ENCODE measurements around the gene SRRM2.

SRRM2 gene

DNA sequence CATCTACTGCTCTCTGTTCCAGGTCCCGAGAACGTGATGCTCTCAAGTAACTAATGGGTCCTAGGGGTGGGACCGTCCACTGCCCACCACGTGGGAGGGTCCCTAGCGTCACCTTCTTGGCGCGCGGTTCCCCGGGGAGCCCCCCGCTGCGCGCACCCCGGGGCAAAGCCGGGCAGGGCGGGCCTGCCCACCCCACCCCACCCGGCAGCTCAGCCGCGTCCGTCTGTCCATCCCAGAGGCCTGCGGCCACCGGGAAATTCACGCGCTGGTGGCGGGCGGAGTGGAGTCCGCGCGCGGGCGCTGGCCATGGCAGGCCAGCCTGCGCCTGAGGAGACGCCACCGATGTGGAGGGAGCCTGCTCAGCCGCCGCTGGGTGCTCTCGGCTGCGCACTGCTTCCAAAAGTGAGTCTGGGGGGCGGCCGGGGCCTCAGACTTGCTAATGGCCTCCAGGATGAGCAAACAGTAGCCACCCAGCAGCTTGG is 46.3 kb downstream of the SRRM2 start:
- no peak for DNase-seq (ENCODE audit: low read depth)

DNA sequence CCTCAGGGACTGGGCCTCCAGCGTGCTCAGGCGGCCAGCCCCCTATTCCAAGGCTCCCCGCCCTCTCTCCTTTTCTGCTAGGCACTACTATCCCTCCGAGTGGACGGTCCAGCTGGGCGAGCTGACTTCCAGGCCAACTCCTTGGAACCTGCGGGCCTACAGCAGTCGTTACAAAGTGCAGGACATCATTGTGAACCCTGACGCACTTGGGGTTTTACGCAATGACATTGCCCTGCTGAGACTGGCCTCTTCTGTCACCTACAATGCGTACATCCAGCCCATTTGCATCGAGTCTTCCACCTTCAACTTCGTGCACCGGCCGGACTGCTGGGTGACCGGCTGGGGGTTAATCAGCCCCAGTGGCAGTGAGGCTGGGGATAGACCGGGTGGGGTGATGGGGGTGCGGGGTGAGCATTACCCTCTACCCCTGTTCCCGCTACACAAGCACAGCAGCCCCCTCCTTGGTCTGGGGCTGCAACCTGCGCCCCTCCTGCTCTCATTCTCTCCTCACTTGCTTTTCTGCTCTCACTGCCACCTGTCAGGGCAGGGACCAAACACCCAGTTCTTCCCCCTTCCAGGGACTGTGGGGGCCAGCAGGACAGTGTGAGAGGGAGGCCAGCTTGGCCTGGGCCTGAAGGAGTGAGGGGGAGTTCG is 46.9 kb downstream of the SRRM2 start:
- DNase-seq (ENCODE audit: low read depth): no peak

DNA sequence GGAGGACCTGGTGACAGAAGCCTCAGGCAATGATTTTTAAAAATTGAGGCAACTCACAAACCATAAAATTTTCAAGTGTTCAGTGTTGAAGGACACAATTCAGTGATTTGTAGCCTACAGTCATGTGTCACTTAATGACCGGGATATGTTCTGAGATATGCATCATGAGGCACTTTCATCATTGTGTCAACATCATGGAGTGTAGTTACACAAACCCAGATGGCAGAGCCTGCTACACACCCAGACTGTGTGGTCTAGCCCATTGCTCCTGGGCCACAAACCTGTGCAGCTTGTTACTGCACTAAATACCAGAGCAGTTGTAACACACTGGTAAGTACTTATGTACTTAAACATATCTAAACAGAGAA is 47.4 kb downstream of the SRRM2 start:
- no peak for DNase-seq (ENCODE audit: low read depth)

DNA sequence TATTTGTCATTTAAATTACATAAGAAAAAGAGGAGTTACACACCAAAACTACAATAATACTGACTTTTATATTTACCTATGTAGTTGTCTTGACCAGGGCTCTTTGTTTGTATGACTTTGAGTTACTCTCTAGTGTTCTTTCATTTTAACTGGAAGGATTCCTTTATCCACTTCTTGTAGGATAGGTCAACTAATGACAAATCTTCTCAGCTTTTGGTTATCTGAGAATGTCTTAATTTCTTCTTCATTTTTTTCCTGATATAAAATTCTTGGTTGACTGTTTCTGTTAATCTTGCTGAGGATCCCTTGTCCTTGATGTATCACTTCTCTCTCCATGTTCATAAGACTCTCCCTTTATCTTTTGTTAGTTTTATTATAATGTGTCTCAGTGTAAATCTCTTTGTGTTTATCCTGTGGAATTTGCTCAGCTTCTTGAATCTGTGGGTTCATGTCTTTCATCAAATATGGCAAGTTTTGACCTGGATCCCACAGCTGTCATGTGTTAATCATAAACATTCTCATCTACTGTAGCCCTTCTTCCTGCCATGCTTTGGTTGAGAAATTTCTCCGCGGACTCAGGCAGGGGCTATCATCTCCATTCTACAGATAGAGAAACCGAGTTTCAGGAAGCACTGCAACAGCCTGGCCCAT is 51.2 kb downstream of the SRRM2 start:
- DNase-seq (ENCODE audit: low read depth): no peak

DNA sequence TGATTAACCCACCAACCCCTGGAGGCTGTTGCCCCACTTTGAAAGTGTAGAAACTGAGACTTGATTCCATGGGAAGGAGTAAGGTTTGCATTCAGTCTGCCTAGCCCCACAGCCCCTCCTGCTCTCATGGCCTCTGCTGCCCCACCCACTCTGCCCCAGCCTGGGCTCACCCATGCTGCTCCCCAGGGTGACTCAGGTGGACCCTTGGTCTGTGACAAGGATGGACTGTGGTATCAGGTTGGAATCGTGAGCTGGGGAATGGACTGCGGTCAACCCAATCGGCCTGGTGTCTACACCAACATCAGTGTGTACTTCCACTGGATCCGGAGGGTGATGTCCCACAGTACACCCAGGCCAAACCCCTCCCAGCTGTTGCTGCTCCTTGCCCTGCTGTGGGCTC is 52.3 kb downstream of the SRRM2 start:
- DNase-seq (ENCODE audit: low read depth): no peak

DNA sequence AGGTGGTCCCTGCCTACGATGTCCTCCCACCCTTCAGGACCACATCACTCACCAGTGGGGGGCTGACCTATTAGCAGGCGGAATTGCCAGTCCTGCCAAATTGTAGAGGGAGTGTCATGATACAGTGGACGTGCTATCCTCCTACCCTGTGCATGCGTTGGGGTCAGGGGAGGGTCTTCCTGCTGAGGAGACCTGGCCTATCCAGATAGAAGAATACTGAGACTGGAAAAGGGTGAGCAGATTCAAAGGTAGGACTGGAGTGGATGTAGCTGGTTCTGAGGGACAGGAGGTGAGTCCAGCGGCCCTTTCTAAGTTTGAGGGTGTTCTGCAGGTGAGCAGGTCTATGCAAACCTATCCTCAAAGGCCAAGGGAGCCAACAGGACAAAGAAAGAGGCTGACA is 53.8 kb downstream of the SRRM2 start:
- DNase-seq (ENCODE audit: low read depth): no peak

DNA sequence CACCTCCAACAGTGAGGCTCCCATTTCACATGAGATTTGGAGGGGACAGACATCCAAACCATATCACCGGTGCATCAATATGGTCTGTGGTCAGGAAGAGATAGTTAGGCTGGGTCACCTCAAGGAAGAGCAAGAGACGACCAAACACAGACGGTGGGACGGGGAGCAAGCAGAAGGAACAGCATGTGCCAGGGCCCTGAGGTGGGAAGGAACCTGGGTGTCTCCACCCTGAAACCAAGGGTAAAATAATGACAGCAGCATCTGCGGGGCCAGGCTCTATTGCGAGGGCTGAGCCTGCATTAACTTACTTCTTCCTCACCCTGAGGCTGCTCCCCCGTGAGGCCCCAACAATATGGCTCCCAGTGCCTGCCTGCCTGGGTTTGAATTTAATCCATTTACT is 55.7 kb downstream of the SRRM2 start:
- no peak for DNase-seq (ENCODE audit: low read depth)

DNA sequence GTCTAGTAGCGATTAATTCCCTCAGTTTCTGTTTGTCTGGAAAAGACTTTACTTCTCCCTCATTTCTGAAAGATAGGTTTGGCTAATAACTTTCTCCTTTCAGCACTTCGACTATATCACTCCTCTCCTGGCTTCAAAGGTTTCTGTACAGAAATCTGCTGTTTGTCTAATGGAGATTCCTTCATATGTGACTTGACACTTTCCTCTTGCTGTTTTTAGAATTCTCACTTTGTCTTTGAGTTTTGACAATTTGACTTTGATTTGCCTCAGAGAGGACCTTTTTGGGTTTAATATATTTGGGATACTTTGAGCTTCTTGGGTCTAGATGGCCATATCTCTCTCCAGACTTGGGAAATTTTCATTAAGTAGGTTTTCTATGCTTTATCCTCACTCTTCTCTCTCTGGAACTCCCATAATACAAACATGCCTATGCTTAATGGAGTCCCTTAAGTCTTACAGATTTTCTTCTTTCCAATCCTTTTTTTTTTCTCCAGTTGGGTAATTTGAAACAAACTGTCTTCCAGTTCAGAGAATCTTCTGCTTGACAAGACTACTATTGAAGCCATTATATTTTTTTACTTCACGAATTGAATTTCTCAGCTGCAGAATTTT is 56.8 kb downstream of the SRRM2 start:
- DNase-seq (ENCODE audit: low read depth): no peak

DNA sequence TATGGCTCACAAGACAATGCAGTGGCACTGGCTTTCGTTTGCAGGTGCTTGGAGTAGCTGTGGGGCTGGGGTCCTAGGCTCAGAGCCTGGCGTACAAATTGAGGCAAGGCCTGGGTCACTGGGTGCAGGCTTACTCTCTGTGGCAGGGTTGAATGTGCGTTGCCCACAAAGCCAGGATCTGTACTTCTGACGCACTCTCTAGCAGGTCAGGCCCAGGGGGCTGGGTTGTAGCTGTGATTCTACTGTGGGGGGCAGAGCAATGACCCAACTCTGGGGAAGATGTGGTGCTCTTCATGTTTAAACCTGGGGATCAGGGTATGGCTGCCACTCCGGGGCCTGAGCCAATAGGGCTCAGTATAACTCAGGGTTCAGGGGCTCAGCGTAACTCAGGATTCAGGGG is 58.2 kb downstream of the SRRM2 start:
- DNase-seq (ENCODE audit: low read depth): no peak

DNA sequence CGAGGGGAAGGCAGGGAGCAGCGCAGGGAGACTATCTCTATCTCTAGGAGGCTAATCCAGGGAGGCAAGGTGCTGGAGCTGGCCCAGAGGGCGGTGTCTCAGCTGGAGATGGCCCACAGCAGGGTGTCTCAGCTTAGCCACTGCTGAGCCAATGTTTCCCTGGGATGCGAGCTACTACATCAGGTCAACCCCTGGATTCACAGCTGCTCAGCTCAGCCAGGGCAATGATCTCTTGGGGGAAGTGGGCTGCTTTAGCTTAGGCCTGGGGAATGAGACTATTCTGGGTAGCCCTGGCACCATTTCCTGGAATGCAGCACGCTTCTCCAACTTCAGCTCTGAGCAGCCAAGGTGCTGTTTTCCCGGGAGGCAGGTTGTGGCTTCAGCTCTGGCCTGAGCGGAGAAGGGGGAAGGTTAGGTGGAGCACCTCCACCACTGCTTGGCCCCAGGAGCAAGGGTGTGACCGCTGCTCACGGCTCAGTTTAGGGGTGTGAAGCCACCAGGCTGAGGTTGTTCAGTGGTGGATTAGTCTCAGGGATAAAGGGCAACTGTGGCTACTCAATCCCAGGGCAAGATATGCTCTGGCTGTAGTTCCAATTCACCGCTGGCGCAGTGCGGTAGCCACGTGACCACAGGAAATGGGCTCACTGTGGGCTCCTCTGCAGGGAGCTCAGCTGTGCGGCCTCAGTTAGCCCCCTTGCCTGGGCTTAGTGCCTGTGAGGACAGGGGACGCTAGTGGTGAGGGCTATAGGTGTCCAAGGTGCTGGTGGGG is 59.4 kb downstream of the SRRM2 start:
- DNase-seq (ENCODE audit: low read depth): no peak

DNA sequence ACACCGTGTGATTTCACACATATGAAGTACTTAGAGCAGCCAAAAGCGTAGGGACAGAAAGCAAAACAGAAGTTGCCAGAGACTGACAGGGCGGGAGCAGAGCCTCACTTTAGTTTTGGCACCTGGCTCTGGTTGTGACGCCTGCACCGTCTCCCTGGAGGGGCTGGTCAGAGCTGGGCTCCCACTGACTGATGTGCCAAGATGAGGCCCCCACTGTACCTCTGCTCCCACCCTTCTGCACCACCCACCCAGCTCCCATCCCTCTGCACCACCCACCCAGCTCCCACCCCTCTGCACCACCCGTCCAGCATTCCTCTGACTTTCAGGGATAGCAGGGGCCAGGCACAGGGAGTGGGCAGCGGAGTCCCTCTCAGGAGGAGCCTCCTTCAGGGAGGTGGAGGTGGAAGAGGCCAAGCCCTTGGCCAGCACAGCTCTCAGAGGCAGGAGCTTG is 61.4 kb downstream of the SRRM2 start:
- DNase-seq (ENCODE audit: low read depth): no peak

DNA sequence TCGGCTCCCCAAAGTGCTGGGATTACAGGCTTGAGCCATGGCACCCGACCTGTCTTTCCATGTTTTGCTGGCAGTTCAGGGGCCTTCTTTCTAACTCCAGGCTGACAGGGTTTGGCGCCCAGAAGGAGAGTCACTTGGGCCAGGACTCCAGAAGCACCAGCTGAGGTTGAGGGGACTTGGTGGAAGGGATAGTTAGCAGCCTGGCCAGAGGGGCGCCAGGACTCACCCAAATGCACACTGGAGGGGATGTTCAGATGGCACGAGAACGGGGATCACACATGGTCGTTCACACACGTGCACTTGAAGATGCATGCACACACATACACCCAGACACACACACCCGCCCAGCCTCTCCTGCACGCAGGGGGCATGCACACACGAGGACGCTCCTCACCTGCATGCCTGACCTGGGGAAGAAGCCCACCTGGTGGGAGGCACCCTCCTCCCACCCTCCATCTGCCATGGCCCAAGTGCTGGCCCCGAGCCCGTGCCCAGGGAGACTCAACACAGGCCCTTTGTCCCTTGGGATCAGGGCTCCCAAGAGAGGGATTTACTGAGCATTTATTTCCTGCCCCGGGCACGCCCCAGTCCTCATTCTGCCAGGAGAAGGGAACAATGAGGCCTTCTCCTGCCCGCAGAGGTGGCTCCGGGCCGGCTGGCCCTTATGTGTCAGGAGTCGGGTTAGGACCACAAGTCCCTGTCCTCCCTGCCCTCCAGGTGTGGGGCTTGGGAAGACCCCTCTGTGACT is 62.3 kb downstream of the SRRM2 start:
- no peak for DNase-seq (ENCODE audit: low read depth)

DNA sequence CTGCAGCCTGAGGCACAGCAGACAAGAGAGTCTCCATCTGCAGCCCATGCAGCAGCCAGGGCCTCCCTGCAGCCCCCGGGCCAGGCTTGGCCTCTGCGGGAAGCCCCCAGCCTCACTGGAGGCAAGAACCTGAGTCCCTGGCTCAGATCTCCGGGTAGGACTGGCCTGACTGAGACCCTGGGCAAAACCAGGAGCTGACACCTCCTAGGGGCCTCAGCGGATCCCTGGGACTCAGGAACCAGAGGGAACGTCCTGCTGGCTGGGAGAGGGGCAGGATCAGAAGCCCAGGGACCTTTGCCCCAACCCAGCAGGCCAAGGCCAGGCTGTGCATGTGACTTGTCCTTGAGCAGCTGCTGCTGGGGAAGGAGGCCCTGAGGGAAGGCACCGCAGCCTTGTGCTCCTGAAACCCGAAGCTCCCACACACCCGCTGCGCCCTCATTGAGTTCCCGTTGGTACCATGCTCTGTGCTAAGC is 62.9 kb downstream of the SRRM2 start:
- DNase-seq (ENCODE audit: low read depth): no peak

DNA sequence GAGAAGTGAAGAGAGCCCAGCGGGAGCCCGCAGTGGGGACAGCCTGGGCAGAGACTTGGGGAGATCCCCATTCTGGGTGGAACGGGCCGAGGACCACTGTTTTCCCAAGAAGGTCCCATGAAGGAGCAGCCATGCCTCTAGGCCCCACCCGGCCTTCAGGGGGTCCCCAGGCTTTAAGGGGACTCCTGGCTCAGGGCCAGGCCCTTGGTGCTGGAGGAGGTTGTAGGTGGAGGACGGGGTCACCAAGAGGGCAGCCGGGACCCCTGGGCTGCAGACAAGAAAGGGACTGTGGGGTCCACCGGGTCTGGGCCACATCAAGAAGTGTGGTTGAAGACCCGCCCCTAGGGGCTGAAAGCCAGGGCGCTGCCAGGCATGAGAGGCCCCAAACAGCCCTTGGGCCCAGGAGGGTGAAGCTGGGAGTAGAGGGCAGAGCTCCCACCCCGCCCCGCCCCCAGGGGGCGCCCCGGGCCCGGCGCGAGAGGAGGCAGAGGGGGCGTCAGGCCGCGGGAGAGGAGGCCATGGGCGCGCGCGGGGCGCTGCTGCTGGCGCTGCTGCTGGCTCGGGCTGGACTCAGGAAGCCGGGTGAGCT is 64.4 kb downstream of the SRRM2 start, which contains the start of gene PRSS21:
Gene PRSS21, plus strand, starts transcription at position 487 of the 589 bp plus-strand sequence. Its CDS starts 32 bp downstream, at position 519.
- peak; percentile 16 for DNase-seq (ENCODE audit: low read depth)

DNA sequence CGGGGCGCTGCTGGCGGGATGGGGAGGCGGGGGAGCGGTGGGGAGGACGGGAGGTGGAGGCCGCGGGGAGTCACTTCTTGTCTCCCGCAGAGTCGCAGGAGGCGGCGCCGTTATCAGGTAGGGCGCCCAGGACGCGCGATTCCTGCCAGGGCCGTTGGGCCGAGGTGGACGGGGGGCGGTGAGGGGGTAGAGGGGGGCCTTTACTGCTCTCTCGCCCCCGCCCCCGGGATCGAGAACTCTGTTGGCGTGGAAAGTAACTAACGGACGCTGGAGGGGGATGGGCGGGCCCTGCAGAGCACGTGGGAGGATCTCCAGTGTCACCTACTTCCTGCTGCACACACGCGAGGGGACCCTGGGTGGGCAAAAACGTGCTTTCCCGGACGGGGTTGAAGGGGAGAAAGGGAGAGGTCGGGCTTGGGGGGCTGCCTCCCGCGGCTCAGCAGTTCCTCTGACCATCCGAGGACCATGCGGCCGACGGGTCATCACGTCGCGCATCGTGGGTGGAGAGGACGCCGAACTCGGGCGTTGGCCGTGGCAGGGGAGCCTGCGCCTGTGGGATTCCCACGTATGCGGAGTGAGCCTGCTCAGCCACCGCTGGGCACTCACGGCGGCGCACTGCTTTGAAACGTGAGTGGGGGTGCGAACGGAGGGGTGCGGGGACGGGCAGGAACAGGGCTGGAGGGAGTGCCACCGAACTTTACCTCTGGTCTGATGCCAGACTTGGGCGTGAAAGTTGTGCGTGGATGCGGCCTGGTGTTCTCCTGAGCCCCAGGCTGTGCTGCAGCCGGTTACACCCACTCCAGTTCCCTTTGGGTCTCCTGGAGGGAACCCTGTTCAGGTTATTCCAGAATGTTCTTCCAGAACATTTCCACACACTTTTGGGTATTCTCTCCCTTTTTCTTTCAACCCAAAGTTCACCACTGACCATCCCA is 65.2 kb downstream of the SRRM2 start:
- no peak for DNase-seq (ENCODE audit: low read depth)

DNA sequence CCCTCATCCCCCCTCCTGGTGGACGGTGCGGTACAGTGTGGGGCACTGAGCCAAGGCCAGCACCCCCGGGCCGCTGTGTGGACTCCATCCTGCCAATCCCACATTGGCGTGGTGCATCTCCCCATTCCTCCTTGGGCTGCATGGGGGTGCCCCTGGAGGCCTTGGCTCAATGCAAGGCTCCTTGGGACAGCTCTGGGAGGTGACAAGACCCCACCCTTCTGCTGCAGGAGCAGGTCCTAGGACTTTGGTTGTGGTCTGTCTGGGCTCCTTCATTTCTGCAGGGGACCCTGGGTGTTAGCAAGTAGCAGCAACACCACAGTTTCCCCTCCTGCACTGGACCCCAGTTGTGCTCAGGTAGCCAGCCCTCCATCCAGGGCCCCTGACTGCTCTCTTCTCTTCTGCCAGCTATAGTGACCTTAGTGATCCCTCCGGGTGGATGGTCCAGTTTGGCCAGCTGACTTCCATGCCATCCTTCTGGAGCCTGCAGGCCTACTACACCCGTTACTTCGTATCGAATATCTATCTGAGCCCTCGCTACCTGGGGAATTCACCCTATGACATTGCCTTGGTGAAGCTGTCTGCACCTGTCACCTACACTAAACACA is 65.9 kb downstream of the SRRM2 start:
- no peak for DNase-seq (ENCODE audit: low read depth)

DNA sequence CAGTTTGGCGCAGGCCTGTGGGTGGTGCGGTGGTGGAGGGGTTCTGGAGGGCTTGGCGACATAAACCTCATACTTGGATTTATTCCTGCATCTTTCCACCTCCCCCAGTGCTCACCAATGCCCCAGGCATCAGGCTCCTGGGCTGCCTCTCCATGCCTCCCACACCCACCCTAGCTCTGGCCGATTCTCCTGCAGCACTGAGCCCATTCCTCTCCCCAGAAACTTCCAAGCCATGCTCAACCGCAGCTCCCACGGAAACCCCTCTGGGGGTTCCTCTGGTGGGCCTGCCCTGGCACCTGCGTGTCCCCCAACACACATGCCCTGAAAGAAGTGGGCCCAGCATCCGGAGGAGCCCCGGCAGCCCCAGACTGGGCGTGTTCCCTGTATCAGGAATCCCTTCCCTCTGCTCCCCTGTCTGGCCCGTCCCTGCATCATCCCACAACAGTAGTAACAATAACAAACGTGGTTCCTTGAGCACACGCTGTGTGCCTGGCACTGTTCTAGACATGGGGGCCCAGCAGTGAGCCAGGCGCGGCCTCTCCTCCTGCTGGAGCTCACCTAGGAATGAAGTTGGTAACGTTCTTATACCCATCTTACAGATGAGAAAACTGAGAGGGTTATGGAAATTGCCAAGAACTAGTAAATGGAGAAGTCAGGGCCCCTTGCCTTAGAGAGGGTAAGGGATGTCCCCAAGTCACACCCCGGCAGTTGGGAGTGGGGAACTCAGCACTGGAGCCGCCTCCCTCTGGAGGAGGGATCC is 66.9 kb downstream of the SRRM2 start:
- no peak for DNase-seq (ENCODE audit: low read depth)

DNA sequence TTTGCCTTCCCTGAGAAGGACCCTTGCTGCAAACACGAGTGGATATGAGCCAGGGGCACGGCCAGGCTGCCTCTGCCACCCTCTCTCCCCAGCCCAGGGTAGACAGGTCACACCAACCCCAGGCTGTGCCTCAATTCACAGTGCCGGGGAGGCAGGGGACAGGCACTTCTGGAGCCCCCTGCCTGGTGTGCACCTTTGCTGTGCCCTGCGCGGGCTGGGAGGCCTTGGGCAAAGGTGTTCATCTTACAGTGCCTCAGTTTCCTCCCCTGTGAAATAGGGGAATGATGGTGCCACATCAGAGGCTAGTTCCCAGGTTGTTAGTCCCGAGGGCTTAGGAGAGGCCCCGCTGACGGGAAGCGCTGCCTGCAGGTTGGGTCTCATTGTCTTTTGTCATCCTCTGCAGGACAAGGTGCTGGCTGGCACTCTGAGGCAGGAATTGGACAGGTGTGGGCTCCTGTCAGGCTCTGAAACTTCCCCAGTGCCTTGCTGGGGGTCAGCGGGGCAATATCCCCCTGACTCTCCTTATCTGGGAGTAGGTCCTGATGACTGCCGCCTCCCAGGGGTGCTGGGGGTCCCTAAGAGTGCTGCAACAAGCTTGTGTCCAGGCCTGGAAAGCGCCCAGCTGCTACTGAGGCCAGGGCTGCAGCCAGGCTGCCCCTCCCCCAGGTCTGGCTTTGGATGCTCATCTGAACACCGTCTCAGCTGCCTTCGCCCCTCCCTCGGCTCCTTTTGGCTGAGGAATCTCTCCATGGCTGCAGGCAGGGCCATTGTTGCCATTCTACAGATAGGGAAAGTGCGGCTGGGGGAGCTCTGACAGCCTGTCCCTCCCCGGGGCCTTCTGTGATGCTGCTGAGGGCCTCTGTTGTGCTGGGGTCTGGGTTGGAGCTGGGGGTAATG is 67.7 kb downstream of the SRRM2 start:
- DNase-seq (ENCODE audit: low read depth): no peak
